Left lung (tissue), 10 donors: ENCODE measurements around the gene ADORA2A. TPM values are rescaled to one million over a fixed set of nuclear protein-coding genes. Genes with fewer than 3 reads are reported as not detected.
A peak's percentile ranks its signal among the peaks of the same experiment; 100 is the strongest.

Experiments
- ATAC-seq: fragments of 200-7000 bp; cut with Tn5 transposase; one replicate; pipeline ENCODE4 v1.9.1; 2020; ENCODE audit warnings: moderate library complexity
- DNase-seq, 4 donors: peaks; one replicate each; pipeline ENCODE4 v3.0.0-alpha.2; 2013 to 2020
- H3K27ac ChIP-seq, 2 donors: fragments of 200-600 bp; sonication (generic) in 1 of 2; one replicate each; pipeline versions ENCODE4 v1.5.0 to v1.8.0; 2020 to 2021
- H3K27me3 ChIP-seq, 2 donors: fragments of 200-600 bp; sonication (generic) in 1 of 2; one replicate each; pipeline versions ENCODE4 v1.5.0 to v1.8.0; 2020 to 2021
- H3K36me3 ChIP-seq, 2 donors: fragments of 200-600 bp; sonication (generic) in 1 of 2; one replicate each; pipeline versions ENCODE4 v1.5.0 to v1.8.0; 2020 to 2021
- H3K4me1 ChIP-seq, 2 donors: fragments of 200-600 bp; one replicate each; pipeline ENCODE4 v1.8.0; 2021
- H3K4me3 ChIP-seq, 2 donors: fragments of 200-600 bp; sonication (generic) in 1 of 2; one replicate each; pipeline versions ENCODE4 v1.5.0 to v1.8.0; 2020 to 2021; ENCODE audit warnings: mild to moderate bottlenecking in 1 of 2
- H3K9me3 ChIP-seq, 2 donors: fragments of 200-600 bp; sonication (generic) in 1 of 2; one replicate each; pipeline versions ENCODE4 v1.5.0 to v1.8.0; 2020 to 2021
- CTCF ChIP-seq, 2 donors: fragments of 200-600 bp; sonication (generic) in 1 of 2; IDR thresholded peaks; one replicate each; pipeline versions ENCODE4 v1.5.0 to v1.8.0; 2021; ENCODE audit warnings: antibody characterized with exemption in 2 of 2
- intact Hi-C, 2 donors: fragments of 100-400 bp; cut with DNase I; formaldehyde crosslinking; loops; one replicate each; pipeline versions ENCODE4 v1.11.2 to v1.14.2; 2022
- polyA plus RNA-seq, 6 donors: library from polyadenylated mRNA; unstranded; fragments of 120-200 nt; gene quantifications; one replicate each; pipeline ENCODE4 v1.2.1, GENCODE V29; 2013; ENCODE audit not compliant: insufficient read length in 6 of 6
- total RNA-seq, 2 donors: library from RNA; stranded (reverse); fragmentation: NEBNext Ultra II Directional; extraction: Animal tissue kit (Norgen Biotek cat#: 25700); gene quantifications; one replicate each; pipeline ENCODE4 v1.2.1, GENCODE V29; 2021
- donor health status: DM: no; HTN: yes; CAD: no.
- donor health status: DM: no; HTN: no; CAD: no.

Gene ADORA2A
- total and polyA plus RNA-seq, 8 donors: 11.5 to 31.9 (median 25.9) TPM

- Histone ChIP-seq H3K27me3 (no peaks in the 10 kb centered on the region), H3K36me3 (peaks cover 0 to 34% of the 10 kb centered on the region in 2 donors), H3K9me3 (no peaks in the 10 kb centered on the region), H3K4me3 (no peak overlapping the region), H3K27ac (peak overlapping the region in 1 of 2 donors; percentile 78), H3K4me1 (peaks cover 0 to 76% of the 10 kb centered on the region in 2 donors)
- DNase-seq: no peak
- ATAC-seq: no peak
- intact Hi-C loops: no loop called here
- no peak for TF ChIP-seq CTCF (IDR thresholded peaks at IDR 0.05)
Measured at GRCh38 chr22:24440270-24440717, 12.9 kb downstream of the ADORA2A start.

- intact Hi-C loops: no loop called here
- DNase-seq: no peak
- TF ChIP-seq CTCF (IDR thresholded peaks at IDR 0.05): no peak
- Histone ChIP-seq H3K9me3 (no peaks in the 10 kb centered on the region), H3K4me3 (no peak overlapping the region), H3K36me3 (peaks cover 0 to 34% of the 10 kb centered on the region in 2 donors), H3K27ac (peak overlapping the region in 1 of 2 donors; percentile 78), H3K4me1 (peaks cover 0 to 70% of the 10 kb centered on the region in 2 donors), H3K27me3 (no peaks in the 10 kb centered on the region)
- ATAC-seq: no peak
Measured at GRCh38 chr22:24440718-24441405, 13.5 kb downstream of the ADORA2A start.

- no peaks in the 10 kb centered on the region for H3K27me3 ChIP-seq
- intact Hi-C loops: no loop called here
- H3K4me1 ChIP-seq: peaks cover 0 to 62% of the 10 kb centered on the region in 2 donors
- no peak overlapping the region for H3K4me3 ChIP-seq
- no peak for TF ChIP-seq CTCF (IDR thresholded peaks at IDR 0.05)
- peak overlapping the region in 1 of 2 donors; percentile 78 for H3K27ac ChIP-seq
- H3K9me3 ChIP-seq: no peaks in the 10 kb centered on the region
- peaks cover 0 to 34% of the 10 kb centered on the region in 2 donors for H3K36me3 ChIP-seq
- ATAC-seq: no peak
- no peak for DNase-seq
Measured at GRCh38 chr22:24441406-24442351, 14.3 kb downstream of the ADORA2A start.

GRCh38 chr22:24442352-24442744, 14.9 kb downstream of the ADORA2A start:
- Histone ChIP-seq H3K9me3 (no peaks in the 10 kb centered on the region), H3K4me3 (no peak overlapping the region), H3K27me3 (no peaks in the 10 kb centered on the region), H3K36me3 (peaks cover 0 to 34% of the 10 kb centered on the region in 2 donors), H3K27ac (peak overlapping the region in 1 of 2 donors; percentile 78), H3K4me1 (peaks cover 0 to 55% of the 10 kb centered on the region in 2 donors)
- ATAC-seq (no peak), DNase-seq (no peak)
- no peak for TF ChIP-seq CTCF (IDR thresholded peaks at IDR 0.05)
- intact Hi-C loops: no loop called here

GRCh38 chr22:24443668-24444067, 16.3 kb downstream of the ADORA2A start:
- intact Hi-C loops: no loop called here
- H3K27ac ChIP-seq: no peak overlapping the region
- H3K4me1 ChIP-seq: peaks cover 0 to 43% of the 10 kb centered on the region in 2 donors
- ATAC-seq (no peak), DNase-seq (no peak)
- no peaks in the 10 kb centered on the region for H3K27me3 ChIP-seq
- H3K36me3 ChIP-seq: peaks cover 0 to 34% of the 10 kb centered on the region in 2 donors
- H3K4me3 ChIP-seq: no peak overlapping the region
- H3K9me3 ChIP-seq: no peaks in the 10 kb centered on the region
- TF ChIP-seq CTCF (IDR thresholded peaks at IDR 0.05): no peak
